Mesothelial cell of epicardium (in vitro differentiated cells): ENCODE results near the gene SFI1. TPM values are rescaled to one million over a fixed set of nuclear protein-coding genes. Genes with fewer than 3 reads are reported as not detected.
A peak's percentile ranks its signal among the peaks of the same experiment; 100 is the strongest.

ENCODE experiments used
- DNase-seq, 2 experiments: peaks; one replicate each; pipeline ENCODE4 v3.0.0; 2021; ENCODE audit warnings: low spot score in 2 of 2; ENCODE audit not compliant: unreplicated experiment in 2 of 2
- H3K27ac Mint-ChIP-seq: 2 replicates; pipeline ENCODE4 v1.8.0; 2021; ENCODE audit warnings: mixed read lengths
- H3K27me3 Mint-ChIP-seq: 2 replicates; pipeline ENCODE4 v1.8.0; 2021; ENCODE audit warnings: low read depth, mixed read lengths
- H3K36me3 Mint-ChIP-seq: 2 replicates; pipeline ENCODE4 v1.8.0; 2021; ENCODE audit warnings: mixed read lengths
- H3K4me1 Mint-ChIP-seq: 2 replicates; pipeline ENCODE4 v1.8.0; 2021; ENCODE audit warnings: mixed read lengths
- H3K4me3 Mint-ChIP-seq: 2 replicates; pipeline ENCODE4 v1.8.0; 2021; ENCODE audit warnings: mild to moderate bottlenecking, moderate library complexity, mixed read lengths
- H3K9me3 Mint-ChIP-seq: 2 replicates; pipeline ENCODE4 v1.8.0; 2021; ENCODE audit warnings: mixed read lengths
- total RNA-seq: library from RNA; stranded (reverse); gene quantifications from 3 replicates; pipeline ENCODE4 v1.2.1, GENCODE V29; 2021
- TF ChIP-seq, protein P1 (sequence below): fragments of 200-600 bp; sonication (generic); IDR thresholded peaks from one replicate; pipeline ENCODE4 v1.5.0; 2021; ENCODE audit warnings: antibody characterized with exemption; ENCODE audit not compliant: unreplicated experiment

SFI1 gene, protein sequence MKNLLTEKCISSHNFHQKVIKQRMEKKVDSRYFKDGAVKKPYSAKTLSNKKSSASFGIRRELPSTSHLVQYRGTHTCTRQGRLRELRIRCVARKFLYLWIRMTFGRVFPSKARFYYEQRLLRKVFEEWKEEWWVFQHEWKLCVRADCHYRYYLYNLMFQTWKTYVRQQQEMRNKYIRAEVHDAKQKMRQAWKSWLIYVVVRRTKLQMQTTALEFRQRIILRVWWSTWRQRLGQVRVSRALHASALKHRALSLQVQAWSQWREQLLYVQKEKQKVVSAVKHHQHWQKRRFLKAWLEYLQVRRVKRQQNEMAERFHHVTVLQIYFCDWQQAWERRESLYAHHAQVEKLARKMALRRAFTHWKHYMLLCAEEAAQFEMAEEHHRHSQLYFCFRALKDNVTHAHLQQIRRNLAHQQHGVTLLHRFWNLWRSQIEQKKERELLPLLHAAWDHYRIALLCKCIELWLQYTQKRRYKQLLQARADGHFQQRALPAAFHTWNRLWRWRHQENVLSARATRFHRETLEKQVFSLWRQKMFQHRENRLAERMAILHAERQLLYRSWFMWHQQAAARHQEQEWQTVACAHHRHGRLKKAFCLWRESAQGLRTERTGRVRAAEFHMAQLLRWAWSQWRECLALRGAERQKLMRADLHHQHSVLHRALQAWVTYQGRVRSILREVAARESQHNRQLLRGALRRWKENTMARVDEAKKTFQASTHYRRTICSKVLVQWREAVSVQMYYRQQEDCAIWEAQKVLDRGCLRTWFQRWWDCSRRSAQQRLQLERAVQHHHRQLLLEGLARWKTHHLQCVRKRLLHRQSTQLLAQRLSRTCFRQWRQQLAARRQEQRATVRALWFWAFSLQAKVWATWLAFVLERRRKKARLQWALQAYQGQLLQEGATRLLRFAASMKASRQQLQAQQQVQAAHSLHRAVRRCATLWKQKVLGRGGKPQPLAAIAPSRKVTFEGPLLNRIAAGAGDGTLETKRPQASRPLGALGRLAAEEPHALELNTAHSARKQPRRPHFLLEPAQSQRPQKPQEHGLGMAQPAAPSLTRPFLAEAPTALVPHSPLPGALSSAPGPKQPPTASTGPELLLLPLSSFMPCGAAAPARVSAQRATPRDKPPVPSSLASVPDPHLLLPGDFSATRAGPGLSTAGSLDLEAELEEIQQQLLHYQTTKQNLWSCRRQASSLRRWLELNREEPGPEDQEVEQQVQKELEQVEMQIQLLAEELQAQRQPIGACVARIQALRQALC
- total RNA-seq: 38.7 to 46.1 TPM (median 45.7 TPM) in 3 replicates

DNA sequence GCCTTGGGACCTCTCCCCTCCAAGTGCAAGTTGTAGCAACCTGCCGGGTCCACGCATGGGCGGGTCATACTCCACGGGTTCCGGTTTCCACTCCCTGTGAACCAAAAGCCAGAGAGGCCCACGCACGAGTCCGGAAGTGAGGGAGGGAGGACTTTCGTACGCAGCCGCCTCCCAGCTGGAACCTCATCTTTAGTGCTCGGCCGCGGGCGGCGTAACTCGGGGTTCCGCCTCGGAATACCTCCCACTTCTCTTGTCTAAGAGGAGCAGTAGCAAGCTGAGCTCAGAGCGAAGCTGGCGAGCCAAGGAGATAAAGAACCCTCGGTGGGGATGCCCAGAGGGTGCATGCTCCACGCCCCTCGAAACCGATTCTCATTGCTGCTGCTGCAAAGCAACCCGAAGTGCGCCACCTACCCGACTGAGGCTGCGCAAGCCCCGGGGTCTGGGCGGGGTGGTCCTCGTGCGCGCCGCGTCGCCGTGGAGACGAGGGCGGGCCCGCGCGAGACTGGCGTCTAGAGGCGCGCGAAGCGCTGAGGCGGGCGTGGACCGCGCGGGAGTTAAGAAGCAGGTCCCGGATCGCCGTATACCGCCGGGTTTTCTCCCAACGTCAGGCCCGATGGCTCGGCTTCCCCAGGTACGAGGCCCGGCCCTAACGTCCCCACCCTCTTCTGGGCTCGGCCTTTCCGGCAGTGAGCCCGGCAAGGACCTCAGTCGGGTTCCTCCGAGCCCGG lies at the start of gene SFI1:
Gene SFI1, plus strand, starts transcription at position 530 of the 728 bp plus-strand sequence. CDS start 11,749 bp downstream, outside the sequence.
- no peaks in the 10 kb centered on the region for H3K27me3 Mint-ChIP-seq
- H3K27ac Mint-ChIP-seq: peak within 1 kb of the TSS; percentile 94
- DNase-seq: peak; percentile 88 to 95
- peaks cover 6% of the 10 kb centered on the region for H3K9me3 Mint-ChIP-seq
- TF ChIP-seq, protein P1, sequence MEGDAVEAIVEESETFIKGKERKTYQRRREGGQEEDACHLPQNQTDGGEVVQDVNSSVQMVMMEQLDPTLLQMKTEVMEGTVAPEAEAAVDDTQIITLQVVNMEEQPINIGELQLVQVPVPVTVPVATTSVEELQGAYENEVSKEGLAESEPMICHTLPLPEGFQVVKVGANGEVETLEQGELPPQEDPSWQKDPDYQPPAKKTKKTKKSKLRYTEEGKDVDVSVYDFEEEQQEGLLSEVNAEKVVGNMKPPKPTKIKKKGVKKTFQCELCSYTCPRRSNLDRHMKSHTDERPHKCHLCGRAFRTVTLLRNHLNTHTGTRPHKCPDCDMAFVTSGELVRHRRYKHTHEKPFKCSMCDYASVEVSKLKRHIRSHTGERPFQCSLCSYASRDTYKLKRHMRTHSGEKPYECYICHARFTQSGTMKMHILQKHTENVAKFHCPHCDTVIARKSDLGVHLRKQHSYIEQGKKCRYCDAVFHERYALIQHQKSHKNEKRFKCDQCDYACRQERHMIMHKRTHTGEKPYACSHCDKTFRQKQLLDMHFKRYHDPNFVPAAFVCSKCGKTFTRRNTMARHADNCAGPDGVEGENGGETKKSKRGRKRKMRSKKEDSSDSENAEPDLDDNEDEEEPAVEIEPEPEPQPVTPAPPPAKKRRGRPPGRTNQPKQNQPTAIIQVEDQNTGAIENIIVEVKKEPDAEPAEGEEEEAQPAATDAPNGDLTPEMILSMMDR: no peak
- peak within 1 kb of the TSS; percentile 87 for H3K4me3 Mint-ChIP-seq
- H3K36me3 Mint-ChIP-seq: peaks cover 12% of the 10 kb centered on the region
- peaks cover 11% of the 10 kb centered on the region for H3K4me1 Mint-ChIP-seq

DNA sequence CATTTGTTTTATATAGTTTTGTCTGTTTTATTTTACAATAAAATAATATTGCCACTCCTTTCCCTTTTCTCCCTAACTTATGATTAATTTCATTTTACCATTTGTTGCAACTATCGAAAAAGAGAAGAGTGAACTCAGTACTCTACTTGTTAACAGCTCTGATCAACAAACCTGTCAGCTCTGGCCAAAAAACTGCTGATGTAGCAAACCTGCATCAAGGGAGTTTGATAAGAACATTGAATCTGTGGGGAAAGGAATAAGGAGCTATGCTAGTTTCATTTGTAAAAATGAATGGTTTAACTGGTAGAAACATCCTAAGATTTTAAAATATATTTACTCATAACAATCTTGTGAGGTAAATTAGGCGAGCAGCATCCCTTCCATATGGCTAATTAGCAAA lies 49.6 kb upstream of the SFI1 start:
- Mint-ChIP-seq H3K9me3 (no peaks in the 10 kb centered on the region), H3K4me1 (no peaks in the 10 kb centered on the region), H3K27me3 (no peaks in the 10 kb centered on the region)

DNA sequence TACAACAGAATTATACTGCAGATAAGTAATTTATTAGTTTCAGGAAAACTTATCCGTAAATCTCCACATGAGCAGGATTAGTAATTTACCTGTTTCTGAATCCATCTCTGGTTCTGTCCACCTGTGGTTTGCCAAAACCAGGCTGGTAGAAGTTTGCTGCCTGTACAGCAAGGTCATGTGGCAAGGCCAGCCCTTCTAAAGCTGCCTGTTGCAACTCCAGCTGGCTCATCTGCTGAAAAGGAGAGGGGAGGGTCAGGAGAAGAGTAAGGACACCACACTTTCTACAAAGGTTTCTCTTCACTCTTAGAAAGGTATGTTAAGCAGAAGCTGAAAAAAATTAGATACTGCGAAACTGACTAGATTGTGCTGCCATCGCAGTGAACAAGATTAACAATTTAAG lies 49.0 kb upstream of the SFI1 start:
- H3K4me3 Mint-ChIP-seq: no peak overlapping the region
- no peak overlapping the region for H3K27ac Mint-ChIP-seq
- H3K4me1 Mint-ChIP-seq: no peaks in the 10 kb centered on the region
- no peaks in the 10 kb centered on the region for H3K9me3 Mint-ChIP-seq
- DNase-seq: no peak
- peaks cover 29% of the 10 kb centered on the region for H3K36me3 Mint-ChIP-seq
- H3K27me3 Mint-ChIP-seq: no peaks in the 10 kb centered on the region
- TF ChIP-seq, protein P1: no peak

More for the DNA sequence above, 49.6 kb upstream of the SFI1 start:
- H3K27ac Mint-ChIP-seq: no peak overlapping the region
- TF ChIP-seq, protein P1: no peak
- DNase-seq: no peak
- peaks cover 34% of the 10 kb centered on the region for H3K36me3 Mint-ChIP-seq
- H3K4me3 Mint-ChIP-seq: no peak overlapping the region

DNA sequence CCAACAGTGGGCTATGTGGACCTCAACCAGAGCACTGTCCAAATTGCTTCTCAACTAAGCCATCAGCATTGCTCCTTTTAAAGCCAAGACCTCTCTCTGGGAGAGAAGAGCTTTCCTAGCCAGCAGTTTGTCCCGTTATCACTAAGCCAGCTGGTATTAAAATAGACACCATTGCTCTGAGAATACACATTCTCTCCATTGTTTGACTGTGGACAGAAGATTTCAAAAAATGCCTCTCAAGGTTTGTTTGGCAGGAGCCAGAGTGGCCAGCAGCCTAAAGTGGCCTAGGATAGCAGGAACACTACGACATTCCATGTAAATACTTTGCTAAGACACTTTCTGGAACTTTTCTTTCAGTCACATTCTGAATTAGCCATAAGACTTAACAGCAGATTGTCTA lies 48.0 kb upstream of the SFI1 start:
- no peaks in the 10 kb centered on the region for H3K27me3 Mint-ChIP-seq
- H3K36me3 Mint-ChIP-seq: peaks cover 23% of the 10 kb centered on the region
- no peak overlapping the region for H3K4me3 Mint-ChIP-seq
- H3K9me3 Mint-ChIP-seq: no peaks in the 10 kb centered on the region
- H3K4me1 Mint-ChIP-seq: no peaks in the 10 kb centered on the region
- peak overlapping the region; percentile 47 for H3K27ac Mint-ChIP-seq
- DNase-seq: no peak
- TF ChIP-seq, protein P1: no peak

DNA sequence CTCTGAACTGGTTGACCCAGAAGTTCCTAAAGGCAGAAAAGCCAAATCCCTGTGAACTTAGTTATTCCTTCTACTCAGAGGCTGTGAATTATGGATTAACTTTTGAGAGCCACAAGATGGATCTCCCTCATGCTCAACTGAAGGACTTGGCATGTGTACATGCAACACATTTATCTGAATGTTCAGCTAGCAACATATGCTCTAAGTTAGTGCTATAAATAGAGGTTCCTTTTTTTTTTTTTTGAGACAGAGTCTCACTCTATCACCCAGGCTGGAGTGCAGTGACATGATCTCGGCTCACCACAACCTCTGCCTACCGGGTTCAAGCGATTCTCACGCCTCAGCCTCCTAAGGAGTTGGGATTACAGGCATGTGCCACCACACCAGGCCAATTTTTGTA lies 46.8 kb upstream of the SFI1 start:
- H3K4me3 Mint-ChIP-seq: no peak overlapping the region
- no peaks in the 10 kb centered on the region for H3K4me1 Mint-ChIP-seq
- TF ChIP-seq, protein P1: no peak
- H3K27me3 Mint-ChIP-seq: no peaks in the 10 kb centered on the region
- no peak for DNase-seq
- peaks cover 22% of the 10 kb centered on the region for H3K36me3 Mint-ChIP-seq
- no peaks in the 10 kb centered on the region for H3K9me3 Mint-ChIP-seq
- H3K27ac Mint-ChIP-seq: no peak overlapping the region
